Cardiac fibroblast (primary cell): Measurements from ENCODE around the gene JPH2.

Source experiments
- DNase-seq, 2 donors: peaks; one replicate each; pipeline versions ENCODE4 v3.0.0 to v3.0.0-alpha.2; 2010; ENCODE audit warnings: low read depth in 2 of 2
- H3K4me3 ChIP-seq, 2 donors: replicated peaks in 1 of 2; 1 replicate in 1 of 2; 2 replicates in 1 of 2; pipeline ENCODE4 v1.5.1; 2011; ENCODE audit warnings: low read depth in 2 of 2, low read length in 2 of 2, mild to moderate bottlenecking in 2 of 2, moderate library complexity in 1 of 2
- CTCF ChIP-seq: IDR thresholded peaks from one replicate; pipeline ENCODE4 v1.5.1; 2011; ENCODE audit warnings: low read depth, mild to moderate bottlenecking, low read length, inconsistent platforms

The JPH2 gene

GRCh38 chr20:44066645-44067606 lies 120.1 kb downstream of the JPH2 start:
- DNase-seq, result no peak
- no peak for TF ChIP-seq CTCF

DNA sequence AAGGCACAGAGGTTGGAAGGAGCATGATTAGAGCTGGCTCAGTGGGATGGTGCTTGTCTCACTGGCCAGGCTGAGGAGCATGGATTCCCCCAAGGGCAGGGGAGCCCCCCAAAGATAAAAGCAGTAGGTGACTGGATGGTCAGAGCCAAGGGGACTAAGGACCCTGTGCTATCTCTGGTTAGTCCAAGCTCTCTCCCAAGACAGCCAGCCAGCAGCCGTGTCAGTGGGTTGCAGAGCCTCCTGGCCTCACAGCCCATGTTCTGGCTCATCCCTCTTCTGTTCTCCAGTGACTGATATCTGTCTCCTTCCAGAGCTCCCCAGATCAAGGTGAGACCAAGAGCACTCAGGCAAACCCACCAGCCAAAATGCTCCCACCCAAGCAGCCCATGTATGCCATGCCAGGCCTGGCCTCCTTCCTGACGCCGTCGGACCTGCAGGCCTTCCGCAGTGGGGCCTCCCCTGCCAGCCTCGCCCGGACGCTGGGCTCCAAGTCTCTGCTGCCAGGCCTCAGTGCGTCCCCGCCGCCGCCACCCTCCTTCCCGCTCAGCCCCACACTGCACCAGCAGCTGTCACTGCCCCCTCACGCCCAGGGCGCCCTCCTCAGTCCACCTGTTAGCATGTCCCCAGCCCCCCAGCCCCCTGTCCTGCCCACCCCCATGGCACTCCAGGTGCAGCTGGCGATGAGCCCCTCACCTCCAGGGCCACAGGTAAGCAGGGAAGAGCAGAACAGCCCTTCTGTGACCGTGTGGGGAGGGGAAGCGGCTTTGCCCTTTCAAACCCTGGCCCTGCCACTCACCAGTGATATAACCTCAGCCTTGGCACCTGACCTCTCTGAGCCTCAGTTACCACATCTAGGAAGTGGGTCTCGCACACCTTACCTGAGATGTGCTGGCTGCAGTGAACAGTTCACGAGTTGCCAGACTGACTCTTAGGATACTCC lies 121.3 kb downstream of the JPH2 start:
- H3K4me3 ChIP-seq, result no peak overlapping the region
- DNase-seq, result no peak
- no peak for TF ChIP-seq CTCF

More at GRCh38 chr20:44066645-44067606, 120.1 kb downstream of the JPH2 start:
- H3K4me3 ChIP-seq, result no peak overlapping the region

DNA sequence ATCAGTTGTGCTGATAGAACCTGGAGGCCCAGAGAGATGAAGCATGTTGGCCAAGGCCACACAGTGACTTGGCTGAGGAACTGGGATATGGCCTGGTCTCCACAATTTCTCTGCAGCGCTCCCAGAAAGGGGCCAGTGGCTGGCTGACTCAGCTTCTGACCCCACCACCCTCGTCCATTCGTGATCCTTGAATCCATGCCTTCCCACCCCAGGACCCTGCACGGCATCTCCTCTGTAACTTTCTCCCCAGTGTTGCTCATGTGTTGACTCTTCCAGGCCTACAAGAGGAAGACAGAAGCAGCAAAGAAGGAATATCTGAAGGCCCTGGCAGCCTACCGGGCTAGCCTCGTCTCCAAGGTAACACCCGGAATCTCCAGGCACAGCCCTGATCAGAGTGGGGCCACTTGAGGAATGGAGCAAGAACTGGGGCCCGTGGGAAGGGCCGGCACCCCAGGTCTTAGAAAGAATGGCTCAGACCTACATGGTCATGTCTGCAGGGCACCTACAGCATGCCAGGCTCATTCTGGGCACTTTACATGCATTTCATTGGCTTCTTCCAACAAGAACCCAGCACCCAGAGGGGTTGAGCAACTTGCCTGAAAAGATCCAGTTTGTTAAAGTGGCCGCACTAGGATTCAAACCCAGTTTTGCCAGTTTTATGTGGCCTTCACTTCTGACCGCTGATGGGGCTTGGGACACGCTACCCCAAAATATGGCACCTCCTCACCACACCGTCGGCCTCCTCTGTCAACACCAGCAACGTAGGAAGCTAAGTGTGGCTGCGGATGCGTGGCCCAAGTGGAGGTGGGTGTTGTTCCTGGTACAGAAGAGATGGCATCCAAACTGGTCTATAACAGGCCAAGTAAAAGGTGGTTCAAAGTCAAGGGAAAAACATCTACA lies 122.2 kb downstream of the JPH2 start:
- TF ChIP-seq CTCF, result no peak
- no peak overlapping the region for H3K4me3 ChIP-seq
- DNase-seq, result no peak
